ENCODE measurements around the gene TREX2. TPM values are rescaled to one million over a fixed set of nuclear protein-coding genes. Genes with fewer than 3 reads are reported as not detected.

TREX2 gene
- total RNA-seq, 2 donors from 2014 or later, result 0.94 TPM; not detected in 1

GRCh38 chrX:153478746-153479145, 32.9 kb upstream of the TREX2 start:
- H3K4me3 ChIP-seq, result no peak overlapping the region
- TF ChIP-seq CTCF (IDR thresholded peaks at IDR 0.05), result no peak
- no peaks in the 10 kb centered on the region for H3K27me3 ChIP-seq
- DNase-seq (ENCODE audit: low spot score), result no peak
- H3K36me3 ChIP-seq, result no peaks in the 10 kb centered on the region
- peaks cover 0 to 31% of the 10 kb centered on the region in 2 donors for H3K4me1 ChIP-seq
- peak overlapping the region in 1 of 2 donors; percentile 68 for H3K27ac ChIP-seq
- H3K9me3 ChIP-seq, result no peaks in the 10 kb centered on the region

- H3K4me1 ChIP-seq, result peaks cover 0 to 31% of the 10 kb centered on the region in 2 donors
- H3K36me3 ChIP-seq, result no peaks in the 10 kb centered on the region
- DNase-seq (ENCODE audit: low spot score), result no peak
- H3K27me3 ChIP-seq, result no peaks in the 10 kb centered on the region
- H3K9me3 ChIP-seq, result no peaks in the 10 kb centered on the region
- H3K27ac ChIP-seq, result peak overlapping the region; percentile 68 to 73
- no peak overlapping the region for H3K4me3 ChIP-seq
- TF ChIP-seq CTCF (IDR thresholded peaks at IDR 0.05), result no peak
These were observed 32.0 kb upstream of the TREX2 start for GRCh38 chrX:153477901-153478300.

- no peak for DNase-seq (ENCODE audit: low spot score)
These were observed 31.6 kb upstream of the TREX2 start for GRCh38 chrX:153477364-153477857.

GRCh38 chrX:153476666-153477363, 31.0 kb upstream of the TREX2 start:
- H3K27ac ChIP-seq, result peak overlapping the region; percentile 68 to 73

More at GRCh38 chrX:153477364-153477857, 31.6 kb upstream of the TREX2 start:
- TF ChIP-seq CTCF (IDR thresholded peaks at IDR 0.05), result no peak
- no peaks in the 10 kb centered on the region for H3K9me3 ChIP-seq
- H3K4me3 ChIP-seq, result no peak overlapping the region
- no peaks in the 10 kb centered on the region for H3K36me3 ChIP-seq
- H3K27me3 ChIP-seq, result no peaks in the 10 kb centered on the region
- H3K27ac ChIP-seq, result peak overlapping the region; percentile 68 to 73
- H3K4me1 ChIP-seq, result peaks cover 0 to 31% of the 10 kb centered on the region in 2 donors

GRCh38 chrX:153475751-153476281, 30.0 kb upstream of the TREX2 start:
- Histone ChIP-seq H3K9me3 (no peaks in the 10 kb centered on the region), H3K4me3 (no peak overlapping the region), H3K27me3 (no peaks in the 10 kb centered on the region), H3K27ac (peak overlapping the region; percentile 68 to 73), H3K4me1 (peaks cover 0 to 36% of the 10 kb centered on the region in 2 donors), H3K36me3 (no peaks in the 10 kb centered on the region)
- no peak for DNase-seq (ENCODE audit: low spot score)
- TF ChIP-seq CTCF (IDR thresholded peaks at IDR 0.05), result no peak

More at GRCh38 chrX:153476666-153477363, 31.0 kb upstream of the TREX2 start:
- DNase-seq (ENCODE audit: low spot score), result no peak
- no peak overlapping the region for H3K4me3 ChIP-seq
- peaks cover 0 to 31% of the 10 kb centered on the region in 2 donors for H3K4me1 ChIP-seq
- no peaks in the 10 kb centered on the region for H3K27me3 ChIP-seq
- H3K9me3 ChIP-seq, result no peaks in the 10 kb centered on the region
- no peaks in the 10 kb centered on the region for H3K36me3 ChIP-seq
- TF ChIP-seq CTCF (IDR thresholded peaks at IDR 0.05), result no peak
